ENCODE measurements around the gene SNX10.

DNA sequence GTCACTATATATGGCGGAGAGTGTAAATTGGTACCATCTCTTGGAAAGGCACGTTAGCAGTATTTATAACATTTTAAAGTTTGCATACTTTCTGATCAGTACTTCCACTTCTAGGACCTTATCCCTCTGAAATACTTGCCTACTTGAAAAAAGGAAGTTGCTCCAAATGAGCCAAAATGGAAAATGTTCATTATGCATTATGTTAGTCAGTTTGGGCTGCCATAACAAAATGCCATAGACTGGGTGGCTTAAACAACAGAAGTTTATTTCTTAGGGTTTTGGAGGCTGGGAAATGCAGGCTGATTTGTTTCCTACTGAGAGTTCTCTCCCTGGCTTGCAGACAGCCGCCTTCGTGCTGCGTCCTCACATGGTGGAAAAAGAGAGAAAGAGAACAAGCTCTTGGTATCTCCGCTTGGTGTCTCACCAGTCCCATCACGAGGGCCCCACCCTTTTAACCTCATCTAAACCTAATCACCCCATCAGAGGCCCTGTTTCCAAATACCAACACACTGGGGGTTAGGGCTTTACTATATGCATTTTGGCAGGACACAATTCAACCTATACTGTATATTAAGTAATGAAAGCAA lies 6.9 kb downstream of the SNX10 start:
- TF ChIP-seq, protein P1, sequence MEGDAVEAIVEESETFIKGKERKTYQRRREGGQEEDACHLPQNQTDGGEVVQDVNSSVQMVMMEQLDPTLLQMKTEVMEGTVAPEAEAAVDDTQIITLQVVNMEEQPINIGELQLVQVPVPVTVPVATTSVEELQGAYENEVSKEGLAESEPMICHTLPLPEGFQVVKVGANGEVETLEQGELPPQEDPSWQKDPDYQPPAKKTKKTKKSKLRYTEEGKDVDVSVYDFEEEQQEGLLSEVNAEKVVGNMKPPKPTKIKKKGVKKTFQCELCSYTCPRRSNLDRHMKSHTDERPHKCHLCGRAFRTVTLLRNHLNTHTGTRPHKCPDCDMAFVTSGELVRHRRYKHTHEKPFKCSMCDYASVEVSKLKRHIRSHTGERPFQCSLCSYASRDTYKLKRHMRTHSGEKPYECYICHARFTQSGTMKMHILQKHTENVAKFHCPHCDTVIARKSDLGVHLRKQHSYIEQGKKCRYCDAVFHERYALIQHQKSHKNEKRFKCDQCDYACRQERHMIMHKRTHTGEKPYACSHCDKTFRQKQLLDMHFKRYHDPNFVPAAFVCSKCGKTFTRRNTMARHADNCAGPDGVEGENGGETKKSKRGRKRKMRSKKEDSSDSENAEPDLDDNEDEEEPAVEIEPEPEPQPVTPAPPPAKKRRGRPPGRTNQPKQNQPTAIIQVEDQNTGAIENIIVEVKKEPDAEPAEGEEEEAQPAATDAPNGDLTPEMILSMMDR (conservative IDR thresholded peaks at IDR 0.05), result no peak
- no peak for TF ChIP-seq EZH2 (IDR thresholded peaks at IDR 0.05; ENCODE audit: low read depth)

Measured in PC-9 (cell line).